Trophoblast cell (in vitro differentiated cells and primary cell): ENCODE measurements around the gene HMHB1.

ENCODE experiments used
- DNase-seq, 2 donors: peaks; one replicate each; pipeline ENCODE4 v3.0.0-alpha.2; 2016
- H2AFZ ChIP-seq: 2 replicates; pipeline ENCODE4 v1.6.1; 2013; ENCODE audit warnings: low read length, moderate library complexity, mild to moderate bottlenecking; ENCODE audit not compliant: insufficient read depth, poor library complexity
- H2AK5ac ChIP-seq: 2 replicates; pipeline ENCODE4 v1.6.1; 2013; ENCODE audit warnings: mild to moderate bottlenecking, low read length
- H2BK120ac ChIP-seq: 2 replicates; pipeline ENCODE4 v1.6.1; 2013; ENCODE audit warnings: low read length, mild to moderate bottlenecking, moderate library complexity; ENCODE audit not compliant: insufficient read depth, poor library complexity
- H2BK12ac ChIP-seq: 2 replicates; pipeline ENCODE4 v1.6.1; 2013; ENCODE audit warnings: mild to moderate bottlenecking, low read length, moderate library complexity
- H2BK5ac ChIP-seq: 2 replicates; pipeline ENCODE4 v1.6.1; 2013; ENCODE audit warnings: low read length, low read depth, moderate library complexity, mild to moderate bottlenecking; ENCODE audit not compliant: poor library complexity
- H3K14ac ChIP-seq: 2 replicates; pipeline ENCODE4 v1.6.1; 2013; ENCODE audit warnings: mild to moderate bottlenecking, low read length
- H3K18ac ChIP-seq: 2 replicates; pipeline ENCODE4 v1.6.1; 2013; ENCODE audit warnings: mild to moderate bottlenecking, low read length
- H3K23ac ChIP-seq: 2 replicates; pipeline ENCODE4 v1.6.1; 2013; ENCODE audit warnings: low read length
- H3K27ac ChIP-seq: 2 replicates; pipeline ENCODE4 v1.5.1; 2013; ENCODE audit warnings: low read depth, mild to moderate bottlenecking, inconsistent platforms, low read length, moderate library complexity
- H3K27me3 ChIP-seq: 2 replicates; pipeline ENCODE4 v1.6.1; 2013; ENCODE audit warnings: inconsistent platforms, mild to moderate bottlenecking, low read length, moderate library complexity; ENCODE audit not compliant: insufficient read depth
- H3K36me3 ChIP-seq, 2 experiments: 1 replicate in 1 of 2; 2 replicates in 1 of 2; pipeline ENCODE4 v1.6.1; 2013; ENCODE audit warnings: low read length in 2 of 2, mild to moderate bottlenecking in 2 of 2, moderate library complexity in 1 of 2; ENCODE audit not compliant: insufficient read depth in 2 of 2, control insufficient read depth in 1 of 2
- H3K4ac ChIP-seq: 2 replicates; pipeline ENCODE4 v1.6.1; 2013; ENCODE audit warnings: low read depth, mild to moderate bottlenecking, low read length, moderate library complexity
- H3K4me1 ChIP-seq, 2 experiments: 1 replicate in 1 of 2; 2 replicates in 1 of 2; pipeline ENCODE4 v1.6.1; 2013; ENCODE audit warnings: low read length in 2 of 2, mild to moderate bottlenecking in 2 of 2, moderate library complexity in 1 of 2; ENCODE audit not compliant: insufficient read depth in 2 of 2, control insufficient read depth in 1 of 2
- H3K4me2 ChIP-seq: 2 replicates; pipeline ENCODE4 v1.6.1; 2013; ENCODE audit warnings: inconsistent platforms, mild to moderate bottlenecking, low read length, moderate library complexity
- H3K4me3 ChIP-seq: 2 replicates; pipeline ENCODE4 v1.5.1; 2013; ENCODE audit warnings: mild to moderate bottlenecking, low read depth, low read length, inconsistent platforms
- H3K79me1 ChIP-seq: one replicate; pipeline ENCODE4 v1.6.1; 2013; ENCODE audit warnings: low read length
- H3K79me2 ChIP-seq: 2 replicates; pipeline ENCODE4 v1.6.1; 2013; ENCODE audit warnings: low read length, mild to moderate bottlenecking; ENCODE audit not compliant: control insufficient read depth, insufficient read depth, poor library complexity
- H3K9ac ChIP-seq: 2 replicates; pipeline ENCODE4 v1.6.1; 2013; ENCODE audit warnings: mild to moderate bottlenecking, low read length
- H3K9me3 ChIP-seq: 2 replicates; pipeline ENCODE4 v1.6.1; 2013; ENCODE audit warnings: low read depth, mild to moderate bottlenecking, control low read depth, inconsistent platforms, low read length; ENCODE audit not compliant: insufficient read depth
- H4K12ac ChIP-seq: 2 replicates; pipeline ENCODE4 v1.6.1; 2013; ENCODE audit warnings: low read depth, mild to moderate bottlenecking, low read length, moderate library complexity
- H4K8ac ChIP-seq: 2 replicates; pipeline ENCODE4 v1.6.1; 2013; ENCODE audit warnings: low read depth, mild to moderate bottlenecking, low read length, moderate library complexity
- H4K91ac ChIP-seq: one replicate; pipeline ENCODE4 v1.6.1; 2013; ENCODE audit warnings: low read depth, mild to moderate bottlenecking, low read length, moderate library complexity
- WGBS: extraction: QIAGEN DNeasy Blood & Tissue Kit; methylation state at CpG from one replicate; pipeline ENCODE4 v1.1.7; 2013; ENCODE audit warnings: missing lambda C conversion rate; ENCODE audit not compliant: insufficient read length, insufficient coverage; ENCODE audit errors: extremely low coverage; 5-methylcytosine and 5-hydroxymethylcytosine counted together

HMHB1 gene

DNA sequence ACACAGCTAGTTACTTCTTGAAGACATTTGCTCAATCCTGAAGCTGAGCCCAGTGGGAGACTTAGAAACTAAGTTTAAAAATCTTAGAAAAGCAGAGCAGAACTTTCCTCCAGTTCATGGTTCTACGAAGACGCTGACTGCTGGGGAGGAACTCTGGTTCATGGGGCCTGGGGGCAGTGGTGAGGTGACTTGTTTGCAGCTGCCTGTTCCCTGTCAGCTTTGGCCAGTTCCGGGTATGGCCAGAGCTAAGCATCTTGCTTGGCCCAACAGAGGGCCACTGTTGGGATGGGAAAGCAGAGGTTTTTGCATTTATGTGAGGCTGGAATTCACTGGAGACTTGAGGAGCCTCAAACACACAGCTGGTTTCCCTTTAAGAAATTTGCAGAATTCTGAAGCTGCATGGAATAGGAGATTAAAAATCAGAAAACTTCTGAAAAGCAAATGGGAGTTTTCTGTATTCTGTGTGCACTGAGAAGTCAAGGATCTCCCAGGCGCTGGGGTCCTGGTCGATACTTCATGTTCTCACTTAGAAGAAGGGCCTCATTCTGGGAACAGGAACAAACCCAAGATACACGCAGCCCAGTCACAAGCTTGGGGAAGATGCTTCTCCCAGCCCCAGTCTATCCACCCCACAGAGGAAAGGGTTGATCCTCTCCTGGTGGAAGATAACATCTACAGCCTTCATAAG, 10.6 kb upstream of the HMHB1 start:
- no peak overlapping the region for H3K27ac ChIP-seq
- no CpG with 5 or more reads among the region's 6 CpGs for WGBS

DNA sequence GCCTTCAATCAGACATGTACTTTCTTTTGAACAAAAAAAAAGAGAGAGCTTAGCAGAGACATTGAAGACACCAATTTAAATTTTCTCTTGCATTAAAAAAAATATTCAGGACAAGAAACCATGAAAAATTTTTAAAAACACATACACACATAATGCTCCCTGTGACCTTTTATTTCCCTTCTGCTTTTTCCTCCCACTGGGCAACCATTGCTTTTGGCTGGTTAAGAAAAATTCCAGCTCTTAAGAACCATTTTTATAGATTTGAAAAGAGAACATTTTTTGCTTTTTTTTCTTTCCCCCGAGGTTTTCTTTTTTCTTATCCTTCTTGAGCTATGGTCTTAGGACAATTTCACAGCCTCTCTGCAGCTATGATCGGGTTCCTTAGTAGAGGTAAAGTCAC, 6.1 kb upstream of the HMHB1 start:
- no peaks in the 10 kb centered on the region for H3K9me3 ChIP-seq
- no peak overlapping the region for H2BK120ac ChIP-seq
- no peak for DNase-seq
- H3K4me2 ChIP-seq = no peak overlapping the region
- no peaks in the 10 kb centered on the region for H3K36me3 ChIP-seq
- H3K79me1 ChIP-seq = no peaks in the 10 kb centered on the region
- H3K9ac ChIP-seq = no peak overlapping the region
- H3K79me2 ChIP-seq = no peaks in the 10 kb centered on the region
- H2BK12ac ChIP-seq = no peak overlapping the region
- no peak overlapping the region for H3K14ac ChIP-seq
- no peaks in the 10 kb centered on the region for H3K4me1 ChIP-seq
- no peak overlapping the region for H3K4ac ChIP-seq
- H4K91ac ChIP-seq = no peak overlapping the region
- H3K27ac ChIP-seq = no peak overlapping the region
- no peak overlapping the region for H2AK5ac ChIP-seq
- no CpG with 5 or more reads among the region's 2 CpGs for WGBS
- no peak overlapping the region for H4K8ac ChIP-seq
- no peaks in the 10 kb centered on the region for H3K27me3 ChIP-seq
- H3K4me3 ChIP-seq = no peak overlapping the region
- no peak overlapping the region for H2AFZ ChIP-seq
- H3K18ac ChIP-seq = no peak overlapping the region
- no peak overlapping the region for H2BK5ac ChIP-seq
- H3K23ac ChIP-seq = no peak overlapping the region
- H4K12ac ChIP-seq = no peak overlapping the region

More for the DNA sequence above, 10.6 kb upstream of the HMHB1 start:
- no peaks in the 10 kb centered on the region for H3K79me1 ChIP-seq
- H3K23ac ChIP-seq = no peak overlapping the region
- no peak overlapping the region for H3K9ac ChIP-seq
- H2AK5ac ChIP-seq = no peak overlapping the region
- H3K36me3 ChIP-seq = no peaks in the 10 kb centered on the region
- H2BK5ac ChIP-seq = no peak overlapping the region
- H3K4me1 ChIP-seq = no peaks in the 10 kb centered on the region
- no peak overlapping the region for H4K12ac ChIP-seq
- H3K4me3 ChIP-seq = no peak overlapping the region
- no peak overlapping the region for H3K4ac ChIP-seq
- no peaks in the 10 kb centered on the region for H3K79me2 ChIP-seq
- no peak overlapping the region for H4K91ac ChIP-seq
- no peak overlapping the region for H2BK12ac ChIP-seq
- no peak overlapping the region for H2AFZ ChIP-seq
- no peaks in the 10 kb centered on the region for H3K27me3 ChIP-seq
- H3K9me3 ChIP-seq = no peaks in the 10 kb centered on the region
- DNase-seq = no peak
- H4K8ac ChIP-seq = no peak overlapping the region
- no peak overlapping the region for H2BK120ac ChIP-seq
- no peak overlapping the region for H3K18ac ChIP-seq
- no peak overlapping the region for H3K14ac ChIP-seq
- H3K4me2 ChIP-seq = no peak overlapping the region

DNA sequence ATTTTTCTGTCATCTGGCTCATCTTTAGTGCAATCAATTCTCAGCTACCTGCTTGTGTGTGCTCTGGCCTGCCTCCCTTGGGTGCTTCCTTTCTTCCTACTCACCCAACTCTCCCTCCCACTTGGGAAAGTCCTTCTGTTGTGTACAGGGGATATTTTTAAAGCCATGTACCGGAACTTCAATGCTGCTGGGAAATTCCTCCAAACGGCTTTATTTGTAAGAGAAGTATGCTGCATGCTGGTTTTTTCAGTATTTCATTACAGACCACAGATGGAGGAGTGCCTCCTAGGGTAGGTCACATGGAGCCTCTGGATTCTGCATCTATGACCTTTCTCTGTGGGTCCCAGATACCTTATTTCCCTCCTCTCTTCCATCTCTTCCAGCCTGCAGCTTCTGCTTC, 5.4 kb upstream of the HMHB1 start:
- H2BK5ac ChIP-seq = no peak overlapping the region
- H3K79me2 ChIP-seq = no peaks in the 10 kb centered on the region
- no peaks in the 10 kb centered on the region for H3K27me3 ChIP-seq
- H3K9ac ChIP-seq = no peak overlapping the region
- H2AK5ac ChIP-seq = no peak overlapping the region
- DNase-seq = no peak
- no peaks in the 10 kb centered on the region for H3K36me3 ChIP-seq
- no CpG with 5 or more reads among the region's 2 CpGs for WGBS
- no peak overlapping the region for H4K8ac ChIP-seq
- no peak overlapping the region for H3K14ac ChIP-seq
- H3K4ac ChIP-seq = no peak overlapping the region
- no peak overlapping the region for H2BK120ac ChIP-seq
- H3K79me1 ChIP-seq = no peaks in the 10 kb centered on the region
- H3K4me2 ChIP-seq = no peak overlapping the region
- no peak overlapping the region for H2AFZ ChIP-seq
- H3K9me3 ChIP-seq = no peaks in the 10 kb centered on the region
- H3K23ac ChIP-seq = no peak overlapping the region
- no peaks in the 10 kb centered on the region for H3K4me1 ChIP-seq
- H3K18ac ChIP-seq = no peak overlapping the region
- no peak overlapping the region for H2BK12ac ChIP-seq
- no peak overlapping the region for H4K12ac ChIP-seq
- H3K4me3 ChIP-seq = no peak overlapping the region
- no peak overlapping the region for H3K27ac ChIP-seq
- no peak overlapping the region for H4K91ac ChIP-seq

DNA sequence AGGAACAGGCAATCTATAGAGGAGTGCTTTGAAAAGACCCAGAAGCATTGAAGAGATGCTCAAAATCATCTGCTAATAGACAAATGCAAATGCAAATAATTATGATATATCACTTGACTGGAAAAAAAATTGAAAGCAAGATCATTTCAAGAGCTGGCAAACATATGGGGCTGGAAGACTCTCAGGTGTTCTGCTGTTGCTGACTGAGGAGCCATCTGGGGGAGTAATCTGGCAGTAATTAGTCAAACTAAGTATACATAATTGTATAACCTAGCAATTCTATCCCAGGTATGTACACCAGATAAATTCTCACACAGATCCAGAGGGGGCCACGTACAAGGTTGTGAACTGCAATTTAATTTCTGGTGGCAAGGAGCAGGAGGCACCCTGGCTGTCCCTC, 4.6 kb upstream of the HMHB1 start:
- H3K4ac ChIP-seq = no peak overlapping the region
- H3K4me3 ChIP-seq = no peak overlapping the region
- no peak overlapping the region for H3K14ac ChIP-seq
- H3K79me1 ChIP-seq = no peaks in the 10 kb centered on the region
- H3K4me2 ChIP-seq = no peak overlapping the region
- no peak overlapping the region for H3K23ac ChIP-seq
- H4K8ac ChIP-seq = no peak overlapping the region
- no peak overlapping the region for H2BK120ac ChIP-seq
- no peak overlapping the region for H2BK12ac ChIP-seq
- H3K9ac ChIP-seq = no peak overlapping the region
- no CpG with 5 or more reads among the region's 1 CpG for WGBS
- no peaks in the 10 kb centered on the region for H3K9me3 ChIP-seq
- H3K27ac ChIP-seq = no peak overlapping the region
- H3K4me1 ChIP-seq = no peaks in the 10 kb centered on the region
- H4K12ac ChIP-seq = no peak overlapping the region
- H2BK5ac ChIP-seq = no peak overlapping the region
- no peak overlapping the region for H2AK5ac ChIP-seq
- no peaks in the 10 kb centered on the region for H3K27me3 ChIP-seq
- H3K36me3 ChIP-seq = no peaks in the 10 kb centered on the region
- no peak for DNase-seq
- no peak overlapping the region for H2AFZ ChIP-seq
- H4K91ac ChIP-seq = no peak overlapping the region
- H3K18ac ChIP-seq = no peak overlapping the region
- no peaks in the 10 kb centered on the region for H3K79me2 ChIP-seq
